Muscle layer of duodenum (tissue), 2 donors: ENCODE results near the gene ZC3HAV1L.
"Not testable (repeated sequence)": the region's sequence is repeated elsewhere in the genome, so short reads cannot be mapped to it uniquely, and the experiment has no call there.

Source experiments
- H3K27ac ChIP-seq: one replicate; pipeline ENCODE4 v1.7.0; 2013; ENCODE audit warnings: mild to moderate bottlenecking, low read length
- H3K27me3 ChIP-seq: one replicate; pipeline ENCODE4 v1.7.0; 2013; ENCODE audit warnings: low read depth, mild to moderate bottlenecking, control low read depth, low read length
- H3K36me3 ChIP-seq, 2 donors: one replicate each; pipeline ENCODE4 v1.7.0; 2013; ENCODE audit warnings: low read length in 2 of 2, control low read depth in 1 of 2, mild to moderate bottlenecking in 1 of 2; ENCODE audit not compliant: insufficient read depth in 2 of 2, control insufficient read depth in 1 of 2
- H3K4me1 ChIP-seq, 2 donors: one replicate each; pipeline ENCODE4 v1.7.0; 2013; ENCODE audit warnings: low read length in 2 of 2, mild to moderate bottlenecking in 2 of 2, control low read depth in 1 of 2, moderate library complexity in 1 of 2; ENCODE audit not compliant: insufficient read depth in 2 of 2, control insufficient read depth in 1 of 2
- H3K4me3 ChIP-seq, 2 donors: one replicate each; pipeline ENCODE4 v1.7.0; 2013; ENCODE audit warnings: low read length in 2 of 2, low read depth in 1 of 2, mild to moderate bottlenecking in 1 of 2
- H3K9me3 ChIP-seq, 2 donors: one replicate each; pipeline ENCODE4 v1.7.0; 2013; ENCODE audit warnings: low read length in 2 of 2, control low read depth in 1 of 2, mild to moderate bottlenecking in 1 of 2; ENCODE audit not compliant: control insufficient read depth in 1 of 2
- donor health status: healthy.

The ZC3HAV1L gene

DNA sequence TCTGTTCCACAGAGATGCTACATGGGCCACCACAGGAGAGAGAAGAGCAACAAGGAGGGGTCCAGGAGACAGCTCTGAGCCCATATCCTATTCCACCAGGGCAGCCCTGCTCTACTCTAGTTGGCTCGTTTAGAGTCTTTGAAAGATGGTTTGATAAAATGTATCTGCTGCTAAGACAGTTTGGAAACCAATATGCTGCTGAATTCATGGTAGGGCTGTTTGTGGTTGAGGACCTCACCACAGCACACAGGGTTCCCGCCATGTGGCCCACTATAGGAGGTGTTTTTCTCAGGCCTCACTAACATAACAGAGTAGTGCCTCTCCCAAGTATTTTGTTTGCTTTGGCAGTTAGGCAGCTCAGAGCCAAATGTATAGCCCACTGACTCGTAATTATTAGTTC, 35.8 kb upstream of the ZC3HAV1L start:
- Histone ChIP-seq H3K27me3 (no peaks in the 10 kb centered on the region), H3K36me3 (peaks cover 46 to 69% of the 10 kb centered on the region in 2 donors), H3K9me3 (no peaks in the 10 kb centered on the region), H3K4me1 (no peaks in the 10 kb centered on the region), H3K4me3 (no peak overlapping the region), H3K27ac (no peak overlapping the region)

DNA sequence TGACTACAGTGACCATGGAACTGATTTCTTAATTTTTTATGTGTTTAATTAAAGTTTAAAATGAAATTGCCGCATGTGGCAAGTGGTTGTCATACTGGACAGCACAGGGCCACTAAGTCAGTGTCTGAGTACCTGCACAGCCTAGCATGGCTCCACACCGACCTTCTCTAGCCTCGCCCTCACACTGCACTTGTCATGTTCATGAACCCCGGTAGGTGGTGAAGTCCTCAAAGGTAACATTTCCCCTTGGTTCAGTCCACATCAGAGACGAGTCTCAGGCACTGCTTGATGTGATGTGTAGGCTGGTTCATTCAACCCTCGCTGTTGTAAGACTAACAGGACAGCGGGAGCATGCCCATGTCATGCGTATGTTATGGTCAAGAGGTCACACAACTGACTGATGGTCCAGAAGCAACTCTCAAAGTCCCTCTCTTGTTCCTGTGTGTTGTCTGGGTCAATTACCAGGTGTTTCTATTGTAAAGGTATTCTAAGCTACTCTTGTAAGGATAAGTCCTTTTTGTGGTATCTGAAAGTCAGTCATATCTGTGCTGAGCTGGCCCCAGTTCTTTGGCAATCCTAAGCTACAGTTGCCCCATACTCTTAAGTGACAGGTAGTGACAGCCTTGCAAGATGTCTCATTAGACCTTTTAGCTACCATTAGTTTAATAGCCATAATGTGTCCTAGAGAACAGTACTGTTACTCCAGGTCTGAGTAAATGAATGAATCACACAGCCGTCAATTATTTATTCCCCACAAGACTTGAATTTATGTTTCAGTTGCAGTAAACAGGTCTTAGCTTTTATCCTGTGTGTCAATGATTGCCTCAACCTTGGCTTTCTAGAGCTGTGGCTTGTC, 32.9 kb upstream of the ZC3HAV1L start:
- no peaks in the 10 kb centered on the region for H3K27me3 ChIP-seq
- H3K27ac ChIP-seq: no peak overlapping the region
- H3K36me3 ChIP-seq: peaks cover 63 to 81% of the 10 kb centered on the region in 2 donors
- no peak overlapping the region for H3K4me3 ChIP-seq
- no peaks in the 10 kb centered on the region for H3K9me3 ChIP-seq
- no peaks in the 10 kb centered on the region for H3K4me1 ChIP-seq

DNA sequence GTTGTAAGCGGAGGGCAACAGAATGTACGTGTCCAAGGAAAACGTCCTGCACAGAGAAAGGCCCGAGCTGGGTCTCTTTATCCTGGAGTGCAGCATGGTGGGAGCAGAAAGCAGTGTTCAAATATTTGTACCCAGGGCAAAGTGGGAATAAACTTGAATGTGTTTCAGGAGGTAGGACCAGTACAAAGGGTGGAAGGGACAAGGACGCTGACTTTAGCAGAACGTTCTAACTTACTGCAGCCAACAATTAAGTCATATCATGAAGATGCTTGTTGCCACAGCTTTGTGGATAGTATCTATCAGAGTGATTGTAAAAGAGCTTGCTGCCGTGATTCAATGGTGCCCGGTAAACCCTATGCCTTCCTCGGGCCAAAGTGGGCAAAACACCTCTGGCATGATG, 30.5 kb upstream of the ZC3HAV1L start:
- H3K36me3 ChIP-seq: peaks cover 58 to 71% of the 10 kb centered on the region in 2 donors
- H3K27ac ChIP-seq: no peak overlapping the region
- no peaks in the 10 kb centered on the region for H3K9me3 ChIP-seq
- no peak overlapping the region for H3K4me3 ChIP-seq
- H3K27me3 ChIP-seq: no peaks in the 10 kb centered on the region
- H3K4me1 ChIP-seq: no peaks in the 10 kb centered on the region

DNA sequence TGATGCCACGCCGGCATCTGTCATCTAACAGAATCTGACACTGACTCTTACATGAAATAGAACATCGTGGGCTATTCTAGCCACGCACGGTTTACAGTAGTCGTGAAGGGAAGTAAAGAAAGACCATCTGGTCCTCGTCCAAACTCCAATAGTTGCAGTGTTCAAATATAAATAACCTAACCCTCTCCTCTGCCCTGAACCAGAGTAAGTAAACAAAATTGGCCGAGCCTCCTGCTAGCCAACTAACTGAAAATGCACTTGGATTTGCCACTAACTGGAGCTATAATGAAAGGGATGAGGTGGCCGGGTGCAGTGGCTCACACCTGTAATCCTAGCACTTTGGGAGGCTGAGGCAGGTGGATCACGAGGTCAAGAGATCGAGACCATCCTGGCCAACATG, 29.5 kb upstream of the ZC3HAV1L start:
- no peaks in the 10 kb centered on the region for H3K27me3 ChIP-seq
- H3K4me3 ChIP-seq: no peak overlapping the region
- H3K27ac ChIP-seq: no peak overlapping the region
- peaks cover 66 to 71% of the 10 kb centered on the region in 2 donors for H3K36me3 ChIP-seq
- no peaks in the 10 kb centered on the region for H3K9me3 ChIP-seq
- H3K4me1 ChIP-seq: no peaks in the 10 kb centered on the region

DNA sequence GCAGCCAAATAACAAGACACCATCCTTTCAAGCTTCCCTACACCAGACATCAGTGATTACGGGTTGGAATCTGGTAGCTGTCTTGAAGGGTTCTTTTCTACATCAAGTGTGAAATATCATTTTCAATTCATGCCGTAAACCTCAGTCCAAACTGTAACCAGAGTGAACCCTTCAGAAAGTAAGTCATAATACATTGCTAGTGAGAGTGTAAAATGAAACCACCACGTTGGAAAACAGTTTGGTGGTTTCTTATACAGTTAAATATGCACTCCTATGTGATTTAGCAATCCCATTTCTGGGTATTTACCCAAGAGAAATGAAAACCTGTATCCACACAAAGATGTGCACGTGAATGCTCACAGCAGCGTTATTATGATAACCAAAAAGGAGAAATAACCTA, 25.6 kb upstream of the ZC3HAV1L start:
- H3K36me3 ChIP-seq: peaks cover 50% of the 10 kb centered on the region in 2 donors
- H3K9me3 ChIP-seq: no peaks in the 10 kb centered on the region
- H3K4me3 ChIP-seq: no peak overlapping the region
- H3K27me3 ChIP-seq: no peaks in the 10 kb centered on the region
- no peaks in the 10 kb centered on the region for H3K4me1 ChIP-seq
- H3K27ac ChIP-seq: no peak overlapping the region

DNA sequence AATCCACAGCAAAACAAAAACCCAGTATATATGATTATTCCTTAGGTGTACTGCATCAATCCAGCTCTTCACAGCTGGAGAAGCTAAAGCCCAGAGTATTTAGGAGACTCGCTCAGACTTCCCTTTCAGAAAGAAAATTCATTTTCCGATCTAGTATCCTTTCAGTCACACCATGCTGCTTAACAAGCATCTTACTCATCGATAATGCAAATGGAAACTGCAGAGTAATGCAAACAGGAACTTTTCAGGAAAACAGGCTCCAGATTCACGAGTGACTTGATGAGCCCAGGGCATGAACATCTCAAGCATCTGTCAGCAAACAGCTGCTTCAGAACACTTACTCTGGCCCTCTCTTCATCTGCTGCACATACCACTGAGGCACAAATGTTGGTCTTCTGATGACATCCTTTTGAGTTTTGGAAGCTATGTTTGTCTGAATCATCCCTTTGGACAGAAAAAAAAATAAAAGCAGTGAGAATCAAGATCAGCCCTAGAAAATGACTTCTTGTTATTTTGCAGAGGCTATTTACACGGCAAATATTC, 24.9 kb upstream of the ZC3HAV1L start:
- H3K36me3 ChIP-seq: peaks cover 44 to 47% of the 10 kb centered on the region in 2 donors
- H3K27me3 ChIP-seq: no peaks in the 10 kb centered on the region
- H3K4me1 ChIP-seq: no peaks in the 10 kb centered on the region
- H3K4me3 ChIP-seq: no peak overlapping the region
- H3K9me3 ChIP-seq: no peaks in the 10 kb centered on the region
- no peak overlapping the region for H3K27ac ChIP-seq

DNA sequence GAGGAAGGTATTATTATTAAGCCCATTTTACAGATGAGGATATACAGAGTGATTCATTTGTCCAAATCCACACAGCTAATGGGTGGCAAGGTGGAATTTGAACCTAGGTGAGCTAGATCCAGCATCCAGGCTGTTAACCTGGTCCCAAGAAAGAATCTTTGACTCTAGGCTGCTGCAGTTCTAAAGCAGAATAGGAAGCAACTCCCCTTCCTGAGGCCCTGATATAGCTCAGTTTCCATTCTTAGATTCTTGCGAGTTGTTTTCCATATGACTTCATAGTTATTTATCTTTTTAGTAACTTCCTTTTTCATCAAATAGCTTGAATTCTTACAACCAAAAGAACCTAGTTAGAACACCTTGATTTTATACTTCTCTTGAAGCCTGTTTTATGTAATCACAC, 24.1 kb upstream of the ZC3HAV1L start:
- Histone ChIP-seq H3K9me3 (no peaks in the 10 kb centered on the region), H3K36me3 (peaks cover 41 to 45% of the 10 kb centered on the region in 2 donors), H3K4me3 (no peak overlapping the region), H3K4me1 (no peaks in the 10 kb centered on the region), H3K27ac (no peak overlapping the region), H3K27me3 (no peaks in the 10 kb centered on the region)

DNA sequence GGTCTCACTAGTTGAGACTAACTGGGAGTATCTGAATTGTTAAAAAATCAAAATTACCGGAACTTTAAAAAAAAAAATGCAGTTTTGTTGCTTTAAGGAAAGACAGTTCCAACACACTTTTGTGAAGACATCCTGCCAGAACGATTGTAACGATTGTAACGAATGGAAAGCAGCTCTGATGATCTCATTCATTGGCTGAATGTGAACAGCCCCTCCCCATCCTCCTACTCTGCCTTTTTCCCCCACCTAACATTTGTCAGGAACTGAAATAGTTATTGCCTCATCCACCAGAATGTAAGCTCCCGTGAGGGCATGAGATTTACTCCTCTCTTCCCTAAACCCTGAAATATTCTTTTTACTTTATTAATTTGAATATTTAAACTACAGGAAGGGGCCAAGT, 23.1 kb upstream of the ZC3HAV1L start:
- Histone ChIP-seq H3K27me3 (no peaks in the 10 kb centered on the region), H3K36me3 (peaks cover 41 to 43% of the 10 kb centered on the region in 2 donors), H3K9me3 (no peaks in the 10 kb centered on the region), H3K27ac (no peak overlapping the region), H3K4me1 (no peaks in the 10 kb centered on the region), H3K4me3 (no peak overlapping the region)

DNA sequence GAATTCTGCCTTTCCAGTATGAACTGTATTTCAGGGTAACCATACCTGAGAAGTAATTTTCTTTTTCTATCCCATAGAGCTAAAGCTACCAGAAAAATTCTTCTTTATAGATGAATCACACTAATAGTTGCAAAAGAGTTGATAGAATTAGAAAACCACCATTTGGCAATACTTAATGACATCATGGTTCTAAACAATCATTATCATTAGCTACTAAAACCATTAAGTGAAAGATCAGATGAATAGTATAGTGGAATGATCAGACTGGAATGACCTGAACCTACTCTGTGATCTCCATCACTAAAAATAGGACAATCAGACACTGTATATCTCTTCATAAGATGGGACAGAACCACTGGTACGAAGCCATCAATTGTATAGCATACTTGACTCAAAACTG, 19.8 kb upstream of the ZC3HAV1L start:
- Histone ChIP-seq H3K36me3 (peaks cover 41 to 43% of the 10 kb centered on the region in 2 donors), H3K27ac (no peak overlapping the region), H3K4me1 (no peaks in the 10 kb centered on the region), H3K4me3 (no peak overlapping the region), H3K9me3 (no peaks in the 10 kb centered on the region), H3K27me3 (no peaks in the 10 kb centered on the region)

DNA sequence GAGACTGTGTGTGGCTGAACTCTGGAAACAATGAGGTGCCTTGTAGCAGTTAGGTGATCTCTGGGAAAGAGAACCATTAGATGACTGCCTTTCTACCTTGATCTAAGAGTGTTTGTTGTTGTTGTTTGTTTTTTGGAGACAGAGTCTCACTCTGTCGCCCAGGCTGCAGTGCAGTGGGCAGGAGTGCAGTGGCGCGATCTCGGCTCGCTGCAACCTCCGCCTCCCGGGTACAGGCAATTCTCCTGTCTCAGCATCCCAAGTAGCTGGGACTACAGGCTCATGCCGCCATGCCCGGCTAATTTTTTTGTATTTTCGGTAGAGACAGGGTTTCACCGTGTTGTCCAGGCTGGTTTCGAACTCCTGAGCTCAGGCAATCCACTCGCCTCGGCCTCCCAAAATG, 18.8 kb upstream of the ZC3HAV1L start:
- H3K36me3 ChIP-seq: peaks cover 40 to 47% of the 10 kb centered on the region in 2 donors
- not testable (repeated sequence) for H3K9me3 ChIP-seq, H3K27me3 ChIP-seq, H3K27ac ChIP-seq, H3K4me3 ChIP-seq, H3K4me1 ChIP-seq

DNA sequence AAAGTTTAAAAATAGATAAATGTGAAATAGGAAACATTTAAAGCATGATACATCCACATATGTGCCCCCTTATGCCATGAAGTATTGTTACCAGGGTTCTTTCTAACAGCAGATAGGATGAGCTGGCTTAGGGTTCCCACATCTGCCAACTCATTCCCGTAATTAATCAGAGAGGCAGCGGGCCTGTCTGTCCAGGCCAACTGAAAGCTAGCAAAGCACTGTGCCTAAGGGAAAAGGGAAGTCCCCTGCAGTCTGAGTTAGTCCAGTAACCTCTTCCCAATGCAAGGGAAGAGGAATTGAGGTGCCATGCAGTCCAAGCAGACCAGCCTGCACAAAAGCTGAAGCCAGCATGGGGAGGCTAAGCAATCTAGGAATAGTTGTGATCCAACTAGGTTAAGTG, 18.3 kb upstream of the ZC3HAV1L start:
- Histone ChIP-seq H3K27me3 (no peaks in the 10 kb centered on the region), H3K4me1 (no peaks in the 10 kb centered on the region), H3K27ac (no peak overlapping the region), H3K4me3 (no peak overlapping the region), H3K9me3 (no peaks in the 10 kb centered on the region), H3K36me3 (peaks cover 46 to 53% of the 10 kb centered on the region in 2 donors)

DNA sequence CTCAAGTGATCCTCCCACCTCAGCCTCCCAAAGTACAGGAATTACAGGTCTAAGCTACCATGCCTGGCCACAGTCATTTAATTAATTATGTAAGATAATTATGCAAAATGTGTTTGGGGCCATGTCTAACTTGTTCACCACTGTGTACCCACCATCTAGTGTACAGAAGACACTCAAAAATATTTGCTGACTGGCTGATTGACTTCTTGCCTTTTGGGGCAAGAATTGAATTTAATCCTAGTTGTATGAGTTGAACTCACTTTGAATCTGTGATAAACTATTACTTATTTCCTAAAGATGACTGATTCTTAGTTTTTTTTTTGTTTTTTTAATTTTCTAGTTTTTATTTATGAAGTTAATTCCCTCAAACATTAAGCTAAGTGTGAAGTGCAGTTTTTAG, 15.8 kb upstream of the ZC3HAV1L start:
- no peaks in the 10 kb centered on the region for H3K27me3 ChIP-seq
- H3K4me3 ChIP-seq: no peak overlapping the region
- H3K27ac ChIP-seq: no peak overlapping the region
- peaks cover 56 to 59% of the 10 kb centered on the region in 2 donors for H3K36me3 ChIP-seq
- H3K4me1 ChIP-seq: no peaks in the 10 kb centered on the region
- no peaks in the 10 kb centered on the region for H3K9me3 ChIP-seq
